GM10266 (cell line): ENCODE results near the gene DMD.
A peak's percentile ranks its signal among the peaks of the same experiment; 100 is the strongest.

ENCODE experiments used
- DNase-seq: peaks from one replicate; pipeline ENCODE4 v3.0.0; 2012; ENCODE audit errors: extremely low spot score
- TF ChIP-seq, protein P1 (sequence below): IDR thresholded peaks from 2 replicates; pipeline ENCODE4 v1.5.1; 2012; ENCODE audit warnings: mild to moderate bottlenecking, low read depth; ENCODE audit not compliant: control insufficient read depth, insufficient read depth; ENCODE audit errors: missing control alignments

Gene DMD

DNA sequence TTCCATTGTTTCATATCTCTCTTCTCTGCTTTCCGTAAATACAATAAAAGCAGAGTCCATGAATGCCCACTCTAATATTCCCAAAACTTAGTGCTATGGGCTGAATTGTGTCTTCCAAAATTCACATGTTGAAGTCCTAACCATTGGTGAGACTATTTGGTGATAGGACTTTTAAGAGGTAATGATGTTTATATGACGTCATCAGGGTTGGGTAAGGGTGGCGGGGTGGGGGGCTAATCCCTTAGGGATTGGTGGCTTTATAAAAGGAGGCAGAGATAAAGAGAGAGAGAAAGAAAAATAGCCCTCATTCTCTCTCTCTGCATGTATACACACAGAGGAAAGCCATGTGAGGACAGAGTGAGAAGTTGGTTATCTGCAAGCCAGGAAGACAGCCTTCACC, 722.2 kb downstream of the DMD start:
- DNase-seq = no peak
- TF ChIP-seq, protein P1, sequence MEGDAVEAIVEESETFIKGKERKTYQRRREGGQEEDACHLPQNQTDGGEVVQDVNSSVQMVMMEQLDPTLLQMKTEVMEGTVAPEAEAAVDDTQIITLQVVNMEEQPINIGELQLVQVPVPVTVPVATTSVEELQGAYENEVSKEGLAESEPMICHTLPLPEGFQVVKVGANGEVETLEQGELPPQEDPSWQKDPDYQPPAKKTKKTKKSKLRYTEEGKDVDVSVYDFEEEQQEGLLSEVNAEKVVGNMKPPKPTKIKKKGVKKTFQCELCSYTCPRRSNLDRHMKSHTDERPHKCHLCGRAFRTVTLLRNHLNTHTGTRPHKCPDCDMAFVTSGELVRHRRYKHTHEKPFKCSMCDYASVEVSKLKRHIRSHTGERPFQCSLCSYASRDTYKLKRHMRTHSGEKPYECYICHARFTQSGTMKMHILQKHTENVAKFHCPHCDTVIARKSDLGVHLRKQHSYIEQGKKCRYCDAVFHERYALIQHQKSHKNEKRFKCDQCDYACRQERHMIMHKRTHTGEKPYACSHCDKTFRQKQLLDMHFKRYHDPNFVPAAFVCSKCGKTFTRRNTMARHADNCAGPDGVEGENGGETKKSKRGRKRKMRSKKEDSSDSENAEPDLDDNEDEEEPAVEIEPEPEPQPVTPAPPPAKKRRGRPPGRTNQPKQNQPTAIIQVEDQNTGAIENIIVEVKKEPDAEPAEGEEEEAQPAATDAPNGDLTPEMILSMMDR = no peak

DNA sequence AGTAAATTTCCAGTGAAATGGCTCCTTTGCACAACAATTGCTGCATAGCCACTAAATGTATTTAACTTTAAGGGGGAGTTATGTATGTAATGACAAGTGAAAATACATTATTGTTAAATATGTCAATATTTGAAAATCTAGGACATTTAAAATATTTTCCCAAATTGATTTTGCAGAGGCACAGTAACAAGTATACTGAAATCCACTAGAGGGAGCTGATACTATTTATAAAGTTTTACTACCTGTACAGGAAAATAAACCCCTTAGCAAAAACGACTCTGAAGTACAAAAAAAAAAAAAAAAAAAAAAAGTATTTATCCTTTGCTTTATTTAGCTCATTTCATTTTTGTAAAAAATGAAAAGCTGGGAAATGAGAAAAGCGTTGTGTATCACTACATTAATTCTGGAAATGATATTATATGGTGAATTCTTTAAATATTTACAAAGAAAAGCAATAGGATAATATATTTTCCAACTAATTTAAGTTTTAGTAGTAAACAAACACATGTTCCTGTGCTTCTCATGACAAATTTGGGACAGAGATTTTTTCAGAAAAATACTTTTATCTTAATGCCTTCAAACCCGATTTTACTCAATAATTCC, 727.7 kb downstream of the DMD start:
- TF ChIP-seq, protein P1 = peak; percentile 21
- peak; percentile 1 for DNase-seq

DNA sequence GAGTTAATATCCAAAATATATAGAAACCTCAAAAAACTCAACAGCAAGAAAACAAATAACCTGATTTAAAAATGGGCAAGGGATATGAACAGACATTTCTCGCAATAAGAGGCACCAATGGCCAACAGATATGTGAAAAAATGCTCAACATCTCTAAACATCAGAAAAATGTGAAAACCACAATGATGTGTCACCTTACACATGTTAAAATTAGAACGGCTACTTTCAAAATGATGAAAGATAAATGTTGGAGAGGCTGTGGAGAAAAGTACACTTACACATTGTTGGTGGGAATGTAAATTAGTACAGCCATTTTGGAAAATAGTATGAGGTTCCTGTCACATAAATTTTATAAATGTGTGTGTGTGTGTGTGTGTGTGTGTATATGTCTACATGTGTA, 731.3 kb downstream of the DMD start:
- TF ChIP-seq, protein P1 = no peak
- DNase-seq = no peak

GRCh38 chrX:32472364-32472763, 739.0 kb downstream of the DMD start:
- TF ChIP-seq, protein P1 = no peak
- DNase-seq = no peak

GRCh38 chrX:32455704-32456103, 755.6 kb downstream of the DMD start:
- no peak for DNase-seq
- TF ChIP-seq, protein P1 = no peak

DNA sequence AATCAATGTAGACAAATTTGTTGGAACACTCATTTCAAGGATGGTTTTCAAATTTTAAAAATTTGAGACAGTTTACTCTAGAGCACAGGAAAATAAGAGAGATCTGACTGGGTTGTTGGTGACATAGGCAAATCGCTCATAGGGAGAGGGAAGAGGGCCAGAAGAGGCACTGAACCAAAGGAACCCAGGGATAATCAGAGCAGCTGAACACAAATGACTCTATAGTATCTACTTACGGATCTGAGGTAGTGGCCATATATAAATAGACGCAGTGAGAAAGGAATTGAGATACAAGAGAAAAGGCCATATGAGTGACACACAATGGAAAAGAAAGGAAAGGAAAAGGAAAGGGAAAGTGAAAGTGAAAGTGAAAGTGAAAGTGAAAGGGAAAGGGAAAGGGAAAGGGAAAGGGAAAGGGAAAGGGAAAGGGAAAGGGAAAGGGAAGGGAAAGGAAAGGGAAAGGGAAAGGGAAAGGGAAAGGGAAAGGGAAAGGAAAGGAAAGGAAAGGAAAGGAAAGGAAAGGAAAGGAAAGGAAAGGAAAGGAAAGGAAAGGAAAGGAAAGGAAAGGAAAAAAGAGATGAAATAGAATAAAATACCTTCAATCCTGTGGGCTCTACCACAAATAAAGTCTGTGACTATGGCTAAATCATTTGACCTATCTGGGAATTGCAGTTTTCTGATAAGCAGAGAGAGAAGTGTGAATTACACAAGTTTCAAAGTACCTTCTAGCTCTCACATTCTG, 759.2 kb downstream of the DMD start:
- TF ChIP-seq, protein P1 = no peak
- DNase-seq = no peak

GRCh38 chrX:32448945-32449344, 762.4 kb downstream of the DMD start:
- TF ChIP-seq, protein P1 = no peak
- no peak for DNase-seq
